Esophagus muscularis mucosa (tissue), 4 donors: ENCODE results near the gene CABP7. TPM values are rescaled to one million over a fixed set of nuclear protein-coding genes. Genes with fewer than 3 reads are reported as not detected.

ENCODE experiments used
- DNase-seq: peaks from one replicate; pipeline ENCODE4 v3.0.0-alpha.2; 2017; ENCODE audit errors: extremely low spot score
- H3K27ac ChIP-seq, 4 donors: fragments of 200-600 bp; sonication (generic); replicated peaks in 1 of 4; 1 replicate in 3 of 4; 2 replicates in 1 of 4; pipeline ENCODE4 v1.5.1; 2016 to 2019; ENCODE audit warnings: mild to moderate bottlenecking in 1 of 4
- H3K27me3 ChIP-seq, 4 donors: fragments of 200-600 bp; sonication (generic); one replicate each; pipeline versions ENCODE4 v1.5.1 to v1.6.0; 2016 to 2019
- H3K36me3 ChIP-seq, 4 donors: fragments of 200-600 bp; sonication (generic); one replicate each; pipeline ENCODE4 v1.5.1; 2016 to 2019
- H3K4me1 ChIP-seq, 4 donors: fragments of 200-600 bp; sonication (generic); one replicate each; pipeline ENCODE4 v1.5.1; 2016 to 2019
- H3K4me3 ChIP-seq, 4 donors: fragments of 200-600 bp; sonication (generic); 1 replicate in 2 of 4; 2 replicates in 2 of 4; pipeline ENCODE4 v1.5.1; 2016 to 2019; ENCODE audit warnings: mild to moderate bottlenecking in 4 of 4, moderate library complexity in 1 of 4
- H3K9me3 ChIP-seq, 4 donors: fragments of 200-600 bp; sonication (generic); 1 replicate in 3 of 4; 2 replicates in 1 of 4; pipeline ENCODE4 v1.5.1; 2016 to 2019
- EP300 ChIP-seq: sonication (generic); formaldehyde crosslinking; IDR thresholded peaks from one replicate; pipeline ENCODE4 v1.6.1; 2017; ENCODE audit warnings: antibody characterized with exemption
- POLR2A ChIP-seq: fragments of 450-650 bp; IDR thresholded peaks from one replicate; pipeline ENCODE4 v1.6.1; 2017; ENCODE audit warnings: antibody characterized with exemption, moderate library complexity, mild to moderate bottlenecking, low read depth
- POLR2AphosphoS5 ChIP-seq, 2 donors: sonication (generic); formaldehyde crosslinking; IDR thresholded peaks; one replicate each; pipeline ENCODE4 v1.6.1; 2017; ENCODE audit warnings: antibody characterized with exemption in 2 of 2
- WGBS: methylation state at CpG from one replicate; pipeline ENCODE4 v1.1.5; 2018; 5-methylcytosine and 5-hydroxymethylcytosine counted together
- intact Hi-C: fragments of 100-400 bp; cut with DNase I; formaldehyde crosslinking; loops from one replicate; pipeline ENCODE4 v1.15.1; 2023
- total RNA-seq, 4 donors: library from RNA; depleted of rRNA; stranded (reverse); fragments of >200 nt; gene quantifications; one replicate each; pipeline versions ENCODE4 v1.1.0 to v1.2.1, GENCODE V29; 2016
- TF ChIP-seq, protein P1 (sequence below), 3 experiments: fragments of 200-600 bp in 2 of 3; fragments of 450-650 bp in 1 of 3; sonication (generic) in 2 of 3; IDR thresholded peaks; one replicate each; pipeline ENCODE4 v1.5.1; 2017 to 2019; ENCODE audit warnings: antibody characterized with exemption in 3 of 3, mild to moderate bottlenecking in 2 of 3, moderate library complexity in 1 of 3

The CABP7 gene
- total RNA-seq, 4 donors from 2014 or later: under 0.01 to 0.99 (median 0.54) TPM

- no peaks in the 10 kb centered on the region for H3K9me3 ChIP-seq
- 60% methylated on average over 8 of the region's 9 CpGs for WGBS
- intact Hi-C loops: no loop called here
- no peak overlapping the region for H3K4me3 ChIP-seq
- H3K27ac ChIP-seq: no peak overlapping the region
- H3K36me3 ChIP-seq: peaks cover 25 to 70% (median 56%) of the 10 kb centered on the region in 4 donors
- H3K27me3 ChIP-seq: no peaks in the 10 kb centered on the region
- TF ChIP-seq, protein P1, sequence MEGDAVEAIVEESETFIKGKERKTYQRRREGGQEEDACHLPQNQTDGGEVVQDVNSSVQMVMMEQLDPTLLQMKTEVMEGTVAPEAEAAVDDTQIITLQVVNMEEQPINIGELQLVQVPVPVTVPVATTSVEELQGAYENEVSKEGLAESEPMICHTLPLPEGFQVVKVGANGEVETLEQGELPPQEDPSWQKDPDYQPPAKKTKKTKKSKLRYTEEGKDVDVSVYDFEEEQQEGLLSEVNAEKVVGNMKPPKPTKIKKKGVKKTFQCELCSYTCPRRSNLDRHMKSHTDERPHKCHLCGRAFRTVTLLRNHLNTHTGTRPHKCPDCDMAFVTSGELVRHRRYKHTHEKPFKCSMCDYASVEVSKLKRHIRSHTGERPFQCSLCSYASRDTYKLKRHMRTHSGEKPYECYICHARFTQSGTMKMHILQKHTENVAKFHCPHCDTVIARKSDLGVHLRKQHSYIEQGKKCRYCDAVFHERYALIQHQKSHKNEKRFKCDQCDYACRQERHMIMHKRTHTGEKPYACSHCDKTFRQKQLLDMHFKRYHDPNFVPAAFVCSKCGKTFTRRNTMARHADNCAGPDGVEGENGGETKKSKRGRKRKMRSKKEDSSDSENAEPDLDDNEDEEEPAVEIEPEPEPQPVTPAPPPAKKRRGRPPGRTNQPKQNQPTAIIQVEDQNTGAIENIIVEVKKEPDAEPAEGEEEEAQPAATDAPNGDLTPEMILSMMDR (IDR thresholded peaks at IDR 0.05): no peak
- no peak for TF ChIP-seq POLR2AphosphoS5 (IDR thresholded peaks at IDR 0.05)
- TF ChIP-seq EP300: no peak
- no peak for TF ChIP-seq POLR2A
- H3K4me1 ChIP-seq: peaks cover 0 to 23% (median 7%) of the 10 kb centered on the region in 4 donors
- DNase-seq: no peak
Measured at GRCh38 chr22:29690476-29690875, 29.3 kb upstream of the CABP7 start.

DNA sequence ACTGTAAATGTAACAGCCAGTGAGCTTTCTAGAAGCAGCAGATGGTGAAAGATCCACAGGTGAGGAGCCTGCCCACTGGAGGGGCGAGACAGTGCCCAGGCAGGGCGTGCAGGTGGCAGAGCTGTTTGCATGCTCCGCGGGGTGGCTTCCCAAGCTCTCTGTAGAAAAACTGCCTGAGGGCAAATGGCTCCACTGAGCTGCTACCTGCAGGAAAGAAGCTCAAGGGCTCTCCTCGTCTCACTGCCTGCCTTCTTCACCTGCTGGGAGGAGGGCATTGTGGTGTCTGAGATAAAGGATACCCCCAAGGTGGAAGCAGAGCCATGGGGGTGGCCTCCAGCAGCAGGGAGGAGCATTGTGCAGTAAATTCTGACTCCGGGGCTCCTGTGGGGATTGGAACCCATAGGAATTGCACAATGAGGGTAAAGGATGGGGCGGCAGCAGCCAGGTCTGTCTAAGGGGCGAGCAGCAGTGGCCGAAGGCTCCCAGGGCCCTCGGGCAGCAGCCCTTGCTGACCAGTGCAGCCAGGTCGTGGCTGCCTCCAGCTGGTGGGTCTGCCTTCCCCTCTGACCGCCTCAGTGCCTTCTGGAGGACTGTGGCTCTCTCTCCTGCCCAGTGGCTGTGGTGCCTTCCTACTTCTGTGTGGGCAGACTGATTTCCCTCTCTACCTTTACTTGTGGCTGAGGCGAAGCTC is 28.0 kb upstream of the CABP7 start:
- Histone ChIP-seq H3K4me3 (no peak overlapping the region), H3K27me3 (no peaks in the 10 kb centered on the region), H3K4me1 (peaks cover 0 to 23% (median 7%) of the 10 kb centered on the region in 4 donors), H3K36me3 (peaks cover 28 to 70% (median 56%) of the 10 kb centered on the region in 4 donors), H3K9me3 (no peaks in the 10 kb centered on the region), H3K27ac (no peak overlapping the region)
- WGBS: 88% methylated on average over 12 of the region's 13 CpGs
- DNase-seq: no peak
- TF ChIP-seq EP300 (no peak), POLR2AphosphoS5 (IDR thresholded peaks at IDR 0.05) (no peak), POLR2A (no peak)
- TF ChIP-seq, protein P1 (IDR thresholded peaks at IDR 0.05): no peak
- intact Hi-C loops: no loop called here

DNA sequence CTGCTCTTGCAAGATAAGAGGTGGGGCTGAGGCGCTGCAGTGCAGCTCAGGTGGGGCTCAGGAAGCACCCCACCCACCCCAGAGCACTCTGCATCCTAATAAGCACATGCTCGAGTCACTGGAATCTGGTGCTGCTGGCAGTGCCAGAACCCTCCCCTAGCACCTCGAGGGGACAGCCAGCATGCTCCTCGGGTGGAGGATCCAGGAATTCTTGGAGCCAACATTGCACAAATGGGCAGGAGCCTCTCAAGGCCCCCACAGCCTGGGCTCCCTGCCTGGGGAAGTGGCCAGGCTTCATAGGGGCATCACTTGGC is 27.5 kb upstream of the CABP7 start:
- Histone ChIP-seq H3K27me3 (no peaks in the 10 kb centered on the region), H3K9me3 (no peaks in the 10 kb centered on the region), H3K4me3 (no peak overlapping the region), H3K36me3 (peaks cover 23 to 70% (median 54%) of the 10 kb centered on the region in 4 donors), H3K27ac (no peak overlapping the region), H3K4me1 (peaks cover 0 to 23% (median 7%) of the 10 kb centered on the region in 4 donors)
- no peak for DNase-seq
- WGBS: no CpG with 5 or more reads among the region's 4 CpGs
- TF ChIP-seq EP300: no peak
- TF ChIP-seq POLR2AphosphoS5 (IDR thresholded peaks at IDR 0.05): no peak
- no peak for TF ChIP-seq POLR2A
- TF ChIP-seq, protein P1 (IDR thresholded peaks at IDR 0.05): no peak
- intact Hi-C loops: no loop called here

DNA sequence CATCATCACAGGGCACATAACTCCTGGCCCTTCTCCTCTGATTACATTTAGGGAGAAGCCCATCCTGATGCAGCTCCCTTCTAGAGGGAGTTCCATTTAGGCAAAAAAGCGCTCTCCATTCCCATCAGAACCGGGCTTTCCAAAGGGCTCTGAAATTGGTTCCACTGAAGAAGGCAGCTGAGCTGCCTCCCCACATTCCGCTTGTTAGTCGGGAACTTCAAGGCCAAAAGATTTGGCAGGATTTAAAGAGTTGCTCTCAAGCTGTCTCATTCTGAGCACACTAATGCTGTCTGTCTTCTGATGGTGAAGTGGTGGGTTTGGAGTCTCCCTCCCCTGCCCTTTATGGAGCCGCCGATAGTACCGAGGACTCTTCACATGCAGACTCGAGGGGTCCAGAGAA is 26.6 kb upstream of the CABP7 start:
- WGBS: 74% methylated on average over 8 of the region's 8 CpGs
- peaks cover 0 to 23% (median 7%) of the 10 kb centered on the region in 4 donors for H3K4me1 ChIP-seq
- intact Hi-C loops: no loop called here
- no peaks in the 10 kb centered on the region for H3K27me3 ChIP-seq
- DNase-seq: no peak
- TF ChIP-seq EP300 (no peak), POLR2AphosphoS5 (IDR thresholded peaks at IDR 0.05) (no peak), POLR2A (no peak)
- TF ChIP-seq, protein P1 (IDR thresholded peaks at IDR 0.05): no peak
- no peak overlapping the region for H3K27ac ChIP-seq
- peaks cover 23 to 71% (median 51%) of the 10 kb centered on the region in 4 donors for H3K36me3 ChIP-seq
- H3K9me3 ChIP-seq: no peaks in the 10 kb centered on the region
- no peak overlapping the region for H3K4me3 ChIP-seq

GRCh38 chr22:29693671-29694070 is 26.1 kb upstream of the CABP7 start:
- Histone ChIP-seq H3K4me3 (no peak overlapping the region), H3K27me3 (no peaks in the 10 kb centered on the region), H3K36me3 (peaks cover 23 to 66% (median 49%) of the 10 kb centered on the region in 4 donors), H3K27ac (no peak overlapping the region), H3K9me3 (no peaks in the 10 kb centered on the region), H3K4me1 (peaks cover 0 to 28% (median 7%) of the 10 kb centered on the region in 4 donors)
- TF ChIP-seq POLR2AphosphoS5 (IDR thresholded peaks at IDR 0.05) (no peak), EP300 (no peak), POLR2A (no peak)
- TF ChIP-seq, protein P1 (IDR thresholded peaks at IDR 0.05): no peak
- DNase-seq: no peak
- 65% methylated on average over 2 of the region's 9 CpGs for WGBS
- intact Hi-C loops: no loop called here
